MM.1S (cell line): ENCODE data around the gene FZR1.

ENCODE experiments used
- CTCF ChIP-seq: fragments of 300-600 bp; sonication (generic); IDR thresholded peaks from 2 replicates; pipeline ENCODE4 v1.5.1; 2016; ENCODE audit warnings: antibody characterized with exemption, low read length, mixed read lengths
- EZH2 ChIP-seq: fragments of 300-600 bp; sonication (generic); optimal IDR thresholded peaks from 2 replicates; pipeline ENCODE3; 2017; ENCODE audit warnings: low read depth, mild to moderate bottlenecking, antibody characterized with exemption, low read length, mixed read lengths

- no peak for TF ChIP-seq CTCF
- TF ChIP-seq EZH2, result no peak
Measured at GRCh38 chr19:3522421-3523360, 16.6 kb downstream of the FZR1 start.
